MM.1S (cell line): ENCODE results near the gene KLF15.

Experiments
- DNase-seq: peaks from one replicate; pipeline ENCODE4 v3.0.0-alpha.2; 2015
- H2AFZ ChIP-seq: fragments of 300-600 bp; sonication (generic); 2 replicates; pipeline ENCODE4 v1.6.0; 2016; ENCODE audit warnings: antibody characterized with exemption, low read length
- H3F3A ChIP-seq: fragments of 300-600 bp; sonication (generic); 2 replicates; pipeline ENCODE4 v1.6.1; 2016; ENCODE audit warnings: mild to moderate bottlenecking, antibody characterized with exemption, low read length, moderate library complexity, mixed read lengths; ENCODE audit not compliant: insufficient read depth
- H3K27ac ChIP-seq: fragments of 300-600 bp; sonication (generic); 2 replicates; pipeline ENCODE4 v1.5.1; 2016; ENCODE audit warnings: mild to moderate bottlenecking, low read length
- H3K27me3 ChIP-seq: fragments of 300-600 bp; sonication (generic); replicated peaks from 2 replicates; pipeline ENCODE4 v1.6.0; 2016; ENCODE audit warnings: low read length; ENCODE audit not compliant: insufficient read depth
- H3K36me3 ChIP-seq: fragments of 300-600 bp; sonication (generic); replicated peaks from 2 replicates; pipeline ENCODE4 v1.6.1; 2016; ENCODE audit warnings: mild to moderate bottlenecking, low read length, mixed read lengths; ENCODE audit not compliant: insufficient read depth
- H3K4me1 ChIP-seq: fragments of 300-600 bp; sonication (generic); 2 replicates; pipeline ENCODE4 v1.6.1; 2016; ENCODE audit warnings: low read length, mixed read lengths
- H3K4me2 ChIP-seq: fragments of 300-600 bp; sonication (generic); 2 replicates; pipeline ENCODE4 v1.6.0; 2016; ENCODE audit warnings: low read depth, low read length
- H3K4me3 ChIP-seq: fragments of 300-600 bp; sonication (generic); 2 replicates; pipeline ENCODE4 v1.5.1; 2016; ENCODE audit warnings: low read length, mixed read lengths
- H3K79me2 ChIP-seq: fragments of 300-600 bp; sonication (generic); 2 replicates; pipeline ENCODE4 v1.6.1; 2016; ENCODE audit warnings: mixed run types, low read length, mixed read lengths
- H3K9ac ChIP-seq: fragments of 300-600 bp; sonication (generic); 2 replicates; pipeline ENCODE4 v1.6.1; 2016; ENCODE audit warnings: low read length, mixed read lengths
- H3K9me2 ChIP-seq: fragments of 300-600 bp; sonication (generic); replicated peaks from 2 replicates; pipeline ENCODE4 v1.6.1; 2016; ENCODE audit warnings: mild to moderate bottlenecking, low read length, mixed read lengths; ENCODE audit not compliant: insufficient read depth
- H3K9me3 ChIP-seq: fragments of 300-600 bp; sonication (generic); replicated peaks from 2 replicates; pipeline ENCODE4 v1.6.1; 2016; ENCODE audit warnings: mild to moderate bottlenecking, low read length, mixed read lengths; ENCODE audit not compliant: insufficient read depth
- H4K20me1 ChIP-seq: fragments of 300-600 bp; sonication (generic); 2 replicates; pipeline ENCODE4 v1.6.1; 2016; ENCODE audit warnings: mild to moderate bottlenecking, low read length, moderate library complexity, mixed read lengths; ENCODE audit not compliant: insufficient read depth
- EZH2 ChIP-seq: fragments of 300-600 bp; sonication (generic); optimal IDR thresholded peaks from 2 replicates; pipeline ENCODE3; 2017; ENCODE audit warnings: low read depth, mild to moderate bottlenecking, antibody characterized with exemption, low read length, mixed read lengths
- EZH2phosphoT487 ChIP-seq: fragments of 300-600 bp; sonication (generic); IDR thresholded peaks from 2 replicates; pipeline ENCODE4 v1.6.1; 2018; ENCODE audit warnings: antibody characterized with exemption, low read length
- TF ChIP-seq, protein P1 (sequence below): fragments of 300-600 bp; sonication (generic); IDR thresholded peaks from 2 replicates; pipeline ENCODE4 v1.5.1; 2016; ENCODE audit warnings: antibody characterized with exemption, low read length, mixed read lengths

The KLF15 gene

DNA sequence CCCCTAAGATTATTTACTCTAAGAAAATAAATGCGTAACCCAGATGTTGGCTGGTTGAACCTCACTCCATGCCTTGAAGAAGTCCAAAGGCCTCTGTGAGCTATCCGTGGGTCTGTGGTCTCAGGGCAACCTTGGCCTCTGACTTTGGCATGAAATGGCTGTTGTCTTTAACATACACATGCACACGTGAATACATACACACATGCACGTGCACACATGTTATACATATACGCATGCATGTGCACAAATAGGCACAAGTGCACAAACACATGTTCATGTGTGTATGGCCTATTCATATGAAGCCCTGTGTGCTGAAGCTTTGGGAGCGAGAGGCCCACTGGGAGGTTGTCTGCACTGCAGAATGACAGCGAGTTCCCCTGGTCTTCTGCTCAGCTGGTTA is 50.8 kb downstream of the KLF15 start:
- Histone ChIP-seq H3F3A (no peaks in the 10 kb centered on the region), H2AFZ (no peak overlapping the region), H4K20me1 (no peaks in the 10 kb centered on the region), H3K79me2 (no peaks in the 10 kb centered on the region), H3K36me3 (no peaks in the 10 kb centered on the region), H3K9me2 (no peaks in the 10 kb centered on the region), H3K27ac (no peak overlapping the region), H3K4me2 (no peak overlapping the region), H3K9ac (no peak overlapping the region), H3K4me1 (no peaks in the 10 kb centered on the region), H3K9me3 (no peaks in the 10 kb centered on the region), H3K27me3 (no peaks in the 10 kb centered on the region), H3K4me3 (no peak overlapping the region)
- TF ChIP-seq EZH2phosphoT487 (no peak), EZH2 (no peak)
- TF ChIP-seq, protein P1, sequence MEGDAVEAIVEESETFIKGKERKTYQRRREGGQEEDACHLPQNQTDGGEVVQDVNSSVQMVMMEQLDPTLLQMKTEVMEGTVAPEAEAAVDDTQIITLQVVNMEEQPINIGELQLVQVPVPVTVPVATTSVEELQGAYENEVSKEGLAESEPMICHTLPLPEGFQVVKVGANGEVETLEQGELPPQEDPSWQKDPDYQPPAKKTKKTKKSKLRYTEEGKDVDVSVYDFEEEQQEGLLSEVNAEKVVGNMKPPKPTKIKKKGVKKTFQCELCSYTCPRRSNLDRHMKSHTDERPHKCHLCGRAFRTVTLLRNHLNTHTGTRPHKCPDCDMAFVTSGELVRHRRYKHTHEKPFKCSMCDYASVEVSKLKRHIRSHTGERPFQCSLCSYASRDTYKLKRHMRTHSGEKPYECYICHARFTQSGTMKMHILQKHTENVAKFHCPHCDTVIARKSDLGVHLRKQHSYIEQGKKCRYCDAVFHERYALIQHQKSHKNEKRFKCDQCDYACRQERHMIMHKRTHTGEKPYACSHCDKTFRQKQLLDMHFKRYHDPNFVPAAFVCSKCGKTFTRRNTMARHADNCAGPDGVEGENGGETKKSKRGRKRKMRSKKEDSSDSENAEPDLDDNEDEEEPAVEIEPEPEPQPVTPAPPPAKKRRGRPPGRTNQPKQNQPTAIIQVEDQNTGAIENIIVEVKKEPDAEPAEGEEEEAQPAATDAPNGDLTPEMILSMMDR, result no peak
- DNase-seq, result no peak

DNA sequence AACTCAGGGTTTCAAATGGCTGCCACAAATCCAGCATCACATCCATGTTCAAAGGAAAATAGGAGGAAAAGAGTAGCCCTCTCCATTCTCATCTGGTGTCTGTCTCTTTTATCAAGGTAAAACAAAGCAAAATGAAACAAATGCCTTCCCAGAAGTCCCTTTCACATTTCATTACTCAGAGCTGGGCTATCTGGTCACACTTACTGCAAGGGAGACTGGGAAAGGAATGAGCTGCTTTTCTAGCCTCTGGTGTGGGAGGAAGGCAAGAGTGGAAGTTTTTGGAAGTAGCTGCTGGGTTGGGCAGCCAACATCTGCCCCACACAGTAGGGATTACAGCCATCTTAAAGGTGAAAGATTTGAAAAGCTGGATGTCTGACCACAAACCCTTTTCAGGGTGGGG is 51.8 kb downstream of the KLF15 start:
- DNase-seq, result no peak
- Histone ChIP-seq H3K9ac (no peak overlapping the region), H3K79me2 (no peaks in the 10 kb centered on the region), H3K9me3 (no peaks in the 10 kb centered on the region), H3F3A (no peaks in the 10 kb centered on the region), H4K20me1 (no peaks in the 10 kb centered on the region), H2AFZ (no peak overlapping the region), H3K4me2 (no peak overlapping the region), H3K9me2 (no peaks in the 10 kb centered on the region), H3K36me3 (no peaks in the 10 kb centered on the region), H3K4me3 (no peak overlapping the region), H3K27ac (no peak overlapping the region), H3K27me3 (no peaks in the 10 kb centered on the region), H3K4me1 (no peaks in the 10 kb centered on the region)
- TF ChIP-seq, protein P1, result no peak
- TF ChIP-seq EZH2, result no peak
- no peak for TF ChIP-seq EZH2phosphoT487

DNA sequence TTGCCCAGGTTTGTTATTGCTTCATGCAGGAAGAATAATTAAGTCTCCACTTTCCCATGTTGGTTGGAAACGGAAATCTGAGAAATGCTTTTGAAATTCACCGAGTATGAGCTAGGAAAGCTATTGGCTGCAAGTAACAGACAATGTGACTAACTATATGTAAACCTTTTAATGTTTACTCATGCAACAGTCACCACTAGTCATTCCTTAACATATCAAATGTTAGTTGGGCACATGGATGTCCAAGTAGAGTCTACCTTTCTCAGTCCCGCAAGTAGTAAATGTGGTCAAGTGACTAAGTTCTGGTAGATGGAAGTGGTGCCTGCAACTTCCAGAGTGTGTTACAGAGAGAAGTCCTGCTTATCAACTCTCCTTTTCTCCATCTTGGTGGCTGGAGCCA is 52.5 kb downstream of the KLF15 start:
- Histone ChIP-seq H3K9ac (no peak overlapping the region), H3K27me3 (no peaks in the 10 kb centered on the region), H3K36me3 (no peaks in the 10 kb centered on the region), H3K4me3 (no peak overlapping the region), H3K9me2 (no peaks in the 10 kb centered on the region), H4K20me1 (no peaks in the 10 kb centered on the region), H3K79me2 (no peaks in the 10 kb centered on the region), H3K4me2 (no peak overlapping the region), H3K9me3 (no peaks in the 10 kb centered on the region), H2AFZ (no peak overlapping the region), H3K27ac (no peak overlapping the region), H3F3A (no peaks in the 10 kb centered on the region), H3K4me1 (no peaks in the 10 kb centered on the region)
- TF ChIP-seq EZH2 (no peak), EZH2phosphoT487 (no peak)
- TF ChIP-seq, protein P1, result no peak
- DNase-seq, result no peak
